IPS-18a (cell line): ENCODE measurements around the gene COMMD1.

Experiments used
- H3K27ac ChIP-seq: one replicate; pipeline ENCODE4 v1.5.1; 2013; ENCODE audit warnings: low read length
- H3K27me3 ChIP-seq: one replicate; pipeline ENCODE4 v1.6.1; 2013; ENCODE audit warnings: mild to moderate bottlenecking, low read length; ENCODE audit not compliant: control insufficient read depth, insufficient read depth
- H3K36me3 ChIP-seq: one replicate; pipeline ENCODE4 v1.6.1; 2013; ENCODE audit warnings: low read depth, low read length; ENCODE audit not compliant: control insufficient read depth
- H3K4me1 ChIP-seq: one replicate; pipeline ENCODE4 v1.6.1; 2013; ENCODE audit warnings: low read depth, low read length; ENCODE audit not compliant: control insufficient read depth
- H3K4me3 ChIP-seq: one replicate; pipeline ENCODE4 v1.5.1; 2013; ENCODE audit warnings: low read length
- H3K9ac ChIP-seq: one replicate; pipeline ENCODE4 v1.6.1; 2013; ENCODE audit warnings: mild to moderate bottlenecking, low read length, moderate library complexity
- H3K9me3 ChIP-seq: one replicate; pipeline ENCODE4 v1.6.1; 2013; ENCODE audit warnings: low read depth, low read length; ENCODE audit not compliant: control insufficient read depth

Gene COMMD1

GRCh38 chr2:61926531-61927477, 21.3 kb downstream of the COMMD1 start:
- Histone ChIP-seq H3K36me3 (no peaks in the 10 kb centered on the region), H3K9ac (no peak overlapping the region), H3K27ac (no peak overlapping the region), H3K4me3 (no peak overlapping the region), H3K4me1 (peaks cover 26% of the 10 kb centered on the region), H3K27me3 (no peaks in the 10 kb centered on the region), H3K9me3 (no peaks in the 10 kb centered on the region)

GRCh38 chr2:61928826-61929461, 23.5 kb downstream of the COMMD1 start:
- no peak overlapping the region for H3K9ac ChIP-seq
- no peaks in the 10 kb centered on the region for H3K9me3 ChIP-seq
- no peaks in the 10 kb centered on the region for H3K36me3 ChIP-seq
- H3K4me1 ChIP-seq = peaks cover 26% of the 10 kb centered on the region
- H3K4me3 ChIP-seq = no peak overlapping the region
- H3K27me3 ChIP-seq = no peaks in the 10 kb centered on the region
- no peak overlapping the region for H3K27ac ChIP-seq

- H3K4me1 ChIP-seq = no peaks in the 10 kb centered on the region
- no peak overlapping the region for H3K27ac ChIP-seq
- no peaks in the 10 kb centered on the region for H3K27me3 ChIP-seq
- H3K9ac ChIP-seq = no peak overlapping the region
- H3K36me3 ChIP-seq = no peaks in the 10 kb centered on the region
- no peaks in the 10 kb centered on the region for H3K9me3 ChIP-seq
- H3K4me3 ChIP-seq = no peak overlapping the region
Observed at GRCh38 chr2:61937098-61937497, 31.6 kb downstream of the COMMD1 start.

DNA sequence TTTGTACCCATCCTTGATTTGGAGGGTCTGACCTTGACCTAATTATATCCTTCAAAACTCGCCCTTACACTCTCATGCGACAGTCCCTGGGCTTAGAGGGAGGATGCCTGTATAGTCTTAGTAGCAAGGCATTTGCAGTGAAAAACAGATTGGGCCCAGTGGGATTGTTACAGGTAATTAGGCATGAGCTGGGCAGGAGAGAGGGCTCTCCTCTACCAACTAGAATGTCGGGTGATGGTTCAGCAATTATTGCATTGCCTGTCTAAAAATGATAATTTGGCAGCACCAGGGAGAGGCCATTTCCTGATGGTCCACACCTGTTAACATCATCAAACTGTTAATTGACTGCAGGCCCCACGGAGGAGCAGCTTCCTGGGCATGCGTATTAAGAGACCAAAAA, 32.4 kb downstream of the COMMD1 start:
- H3K27me3 ChIP-seq = no peaks in the 10 kb centered on the region
- no peak overlapping the region for H3K9ac ChIP-seq
- H3K4me1 ChIP-seq = no peaks in the 10 kb centered on the region
- no peak overlapping the region for H3K4me3 ChIP-seq
- no peaks in the 10 kb centered on the region for H3K36me3 ChIP-seq
- H3K9me3 ChIP-seq = no peaks in the 10 kb centered on the region
- no peak overlapping the region for H3K27ac ChIP-seq

DNA sequence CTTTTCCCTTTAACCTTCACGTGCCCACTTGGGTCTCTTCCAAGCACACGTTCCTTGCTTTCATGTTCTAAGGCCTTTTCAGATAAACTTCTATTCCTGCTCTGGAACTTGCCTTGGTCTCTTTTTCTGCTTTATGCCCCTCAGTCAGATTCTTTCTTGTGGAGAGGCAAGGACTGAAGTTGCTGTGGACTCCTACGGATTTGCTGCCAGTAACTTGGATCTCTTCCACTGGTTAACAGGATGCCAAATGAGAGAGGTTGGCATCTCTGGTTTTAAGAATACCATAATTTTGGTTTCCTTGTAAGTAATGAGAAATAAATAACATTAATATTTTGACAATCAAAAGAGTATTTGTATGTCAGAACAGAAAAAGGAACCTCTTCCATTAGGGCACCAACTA, 33.0 kb downstream of the COMMD1 start:
- no peaks in the 10 kb centered on the region for H3K9me3 ChIP-seq
- no peak overlapping the region for H3K9ac ChIP-seq
- no peak overlapping the region for H3K27ac ChIP-seq
- no peak overlapping the region for H3K4me3 ChIP-seq
- H3K36me3 ChIP-seq = no peaks in the 10 kb centered on the region
- no peaks in the 10 kb centered on the region for H3K4me1 ChIP-seq
- H3K27me3 ChIP-seq = no peaks in the 10 kb centered on the region

- H3K9ac ChIP-seq = no peak overlapping the region
- no peak overlapping the region for H3K4me3 ChIP-seq
- H3K36me3 ChIP-seq = no peaks in the 10 kb centered on the region
- H3K27ac ChIP-seq = no peak overlapping the region
- H3K4me1 ChIP-seq = peaks cover 9% of the 10 kb centered on the region
- H3K27me3 ChIP-seq = no peaks in the 10 kb centered on the region
- H3K9me3 ChIP-seq = no peaks in the 10 kb centered on the region
Observed at GRCh38 chr2:61943251-61943650, 37.8 kb downstream of the COMMD1 start.

DNA sequence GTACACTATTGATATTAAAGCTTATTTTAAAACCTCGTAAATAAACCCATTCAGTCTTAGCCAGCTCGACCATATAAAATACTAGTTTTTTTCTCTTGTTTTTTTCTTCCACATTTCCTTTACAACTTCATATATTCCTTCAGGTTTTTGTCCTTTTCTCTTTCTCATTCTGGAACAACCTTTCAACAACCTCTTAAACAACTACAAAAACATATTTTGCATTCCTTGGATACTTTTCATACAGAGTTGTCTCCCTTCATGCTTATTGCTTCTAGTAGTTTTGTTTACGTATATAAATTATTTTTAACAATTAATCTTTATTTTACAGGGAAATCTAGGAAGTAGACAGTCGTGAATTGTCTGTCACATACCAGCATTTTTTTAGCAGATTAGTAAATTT, 41.2 kb downstream of the COMMD1 start:
- Histone ChIP-seq H3K9me3 (no peaks in the 10 kb centered on the region), H3K4me1 (peaks cover 9% of the 10 kb centered on the region), H3K4me3 (no peak overlapping the region), H3K27ac (no peak overlapping the region), H3K27me3 (no peaks in the 10 kb centered on the region), H3K36me3 (no peaks in the 10 kb centered on the region), H3K9ac (no peak overlapping the region)

DNA sequence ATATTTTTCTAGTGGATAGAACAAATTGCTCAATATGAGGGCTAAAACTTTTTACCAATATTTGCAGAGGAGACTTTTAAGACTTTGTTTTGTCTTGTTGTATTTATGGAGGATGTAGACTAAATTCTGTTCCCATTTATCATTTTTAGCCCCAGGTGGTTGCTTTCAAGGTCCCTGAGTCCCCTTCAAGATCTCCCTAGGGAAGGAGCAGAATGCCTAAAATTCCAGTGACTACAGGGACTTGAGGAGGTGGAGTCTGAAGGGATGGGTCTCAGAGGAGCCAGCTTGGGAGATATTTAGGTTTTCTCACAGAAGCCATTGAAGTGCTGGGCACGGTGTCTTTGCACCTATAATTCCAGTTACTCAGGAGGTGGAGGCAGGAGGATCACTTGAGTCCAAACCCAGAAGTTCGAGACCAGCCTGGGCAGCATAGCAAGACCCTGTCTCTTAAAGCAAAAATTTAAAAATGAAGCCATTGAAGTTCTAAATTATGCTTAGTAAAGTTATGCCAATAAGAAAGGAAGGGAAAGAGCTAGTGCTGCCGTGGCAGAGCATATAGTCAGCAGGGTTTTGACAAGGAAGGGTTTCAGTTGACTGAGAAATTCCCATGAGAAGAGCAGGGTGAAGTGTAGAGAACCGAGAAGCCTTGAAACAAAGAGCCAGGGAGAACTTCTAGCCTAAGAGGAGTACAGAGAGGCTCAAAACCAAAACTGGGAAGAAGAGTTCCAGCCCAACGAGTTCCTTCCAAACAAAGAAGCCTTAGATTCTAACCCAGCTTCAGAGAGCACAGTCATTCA, 43.4 kb downstream of the COMMD1 start:
- Histone ChIP-seq H3K27ac (no peak overlapping the region), H3K4me1 (peaks cover 9% of the 10 kb centered on the region), H3K9ac (no peak overlapping the region), H3K36me3 (no peaks in the 10 kb centered on the region), H3K9me3 (peaks cover 7% of the 10 kb centered on the region), H3K4me3 (no peak overlapping the region), H3K27me3 (no peaks in the 10 kb centered on the region)

DNA sequence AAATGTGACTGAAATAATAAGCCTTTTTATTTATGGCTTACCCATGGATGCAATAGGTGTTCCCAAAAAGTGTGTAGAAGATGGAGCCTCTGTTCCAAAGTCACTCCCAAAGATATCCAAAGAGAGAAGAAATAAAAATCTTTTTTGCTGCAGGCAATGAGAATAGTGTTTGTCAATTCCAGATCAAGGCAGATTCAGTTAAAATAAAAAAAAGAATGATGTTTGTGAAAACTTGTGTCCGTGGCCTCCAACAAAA, 43.9 kb downstream of the COMMD1 start:
- Histone ChIP-seq H3K9ac (no peak overlapping the region), H3K27me3 (no peaks in the 10 kb centered on the region), H3K27ac (no peak overlapping the region), H3K4me1 (peaks cover 9% of the 10 kb centered on the region), H3K9me3 (peaks cover 7% of the 10 kb centered on the region), H3K36me3 (no peaks in the 10 kb centered on the region), H3K4me3 (no peak overlapping the region)

GRCh38 chr2:61949714-61950560, 44.5 kb downstream of the COMMD1 start:
- Histone ChIP-seq H3K9me3 (peaks cover 7% of the 10 kb centered on the region), H3K4me3 (no peak overlapping the region), H3K27me3 (no peaks in the 10 kb centered on the region), H3K4me1 (peaks cover 8% of the 10 kb centered on the region), H3K36me3 (no peaks in the 10 kb centered on the region), H3K9ac (no peak overlapping the region), H3K27ac (no peak overlapping the region)
